HepG2 (cell line): Measurements from ENCODE around the gene ABT1. TPM values are rescaled to one million over a fixed set of nuclear protein-coding genes. Genes with fewer than 3 reads are reported as not detected.

Source experiments
- KDM2A ChIP-seq: sonication (generic); formaldehyde crosslinking; IDR thresholded peaks from 2 replicates; pipeline ENCODE4 v1.4.0; 2020; ENCODE audit warnings: low read depth, missing genetic modification reagents, borderline replicate concordance
- MAFK ChIP-seq, 2 experiments: IDR thresholded peaks in 1 of 2; conservative IDR thresholded peaks in 1 of 2; 2 replicates each; pipeline ENCODE4 v1.6.1; 2011; ENCODE audit warnings: improper control_type of control experiment in 2 of 2, low read length in 2 of 2
- MZF1 ChIP-seq: sonication (generic); formaldehyde crosslinking; IDR thresholded peaks from 2 replicates; pipeline ENCODE4 v1.8.1; 2023; ENCODE audit warnings: mild to moderate bottlenecking, missing genetic modification reagents, borderline replicate concordance
- NKX3-1 ChIP-seq: sonication (generic); formaldehyde crosslinking; IDR thresholded peaks from 2 replicates; pipeline ENCODE4 v1.5.0; 2020; ENCODE audit warnings: missing genetic modification reagents
- TBX3 ChIP-seq: fragments of 450-650 bp; IDR thresholded peaks from 2 replicates; pipeline ENCODE4 v1.6.1; 2017; ENCODE audit warnings: antibody characterized with exemption, mild to moderate bottlenecking, inconsistent platforms, borderline replicate concordance
- ZBTB20 ChIP-seq: sonication (generic); formaldehyde crosslinking; IDR thresholded peaks from 2 replicates; pipeline ENCODE4 v1.8.1; 2023; ENCODE audit warnings: missing genetic modification reagents, low read depth, mild to moderate bottlenecking, borderline replicate concordance
- ZFP37 ChIP-seq: sonication (generic); formaldehyde crosslinking; IDR thresholded peaks from 2 replicates; pipeline ENCODE4 v1.4.0; 2020; ENCODE audit warnings: missing genetic modification reagents, borderline replicate concordance
- ZNF121 ChIP-seq: sonication (generic); formaldehyde crosslinking; IDR thresholded peaks from 2 replicates; pipeline ENCODE4 v1.5.0; 2020; ENCODE audit warnings: mild to moderate bottlenecking, missing genetic modification reagents
- ZNF614 ChIP-seq: IDR thresholded peaks from 2 replicates; pipeline ENCODE4 v1.6.1; 2018; ENCODE audit warnings: missing biosample characterization, missing genetic modification reagents, inconsistent platforms, borderline replicate concordance
- ZNF782 ChIP-seq: sonication (generic); formaldehyde crosslinking; IDR thresholded peaks from 2 replicates; pipeline ENCODE4 v1.4.0; 2020; ENCODE audit warnings: missing genetic modification reagents, mild to moderate bottlenecking, borderline replicate concordance
- polyA plus RNA-seq, 8 experiments: library from polyadenylated mRNA; depleted of rRNA in 3 of 8; stranded (reverse) in 7 of 8; unstranded in 1 of 8; fragments of >200 nt; fragmentation: Illumina TruSeq in 4 of 8; extraction: Trizol in 4 of 8; gene quantifications; 2 replicates each; pipeline versions ENCODE4 v1.2.1 to v1.2.3, GENCODE V29; 2011 to 2016; ENCODE audit warnings: low read depth in 4 of 8, missing spikeins in 1 of 8, mixed read lengths in 1 of 8; ENCODE audit not compliant: insufficient read depth in 1 of 8
- total RNA-seq, 5 experiments: library from RNA; depleted of rRNA; stranded (reverse); fragments of >200 nt; fragmentation: Illumina TruSeq; extraction: Trizol; gene quantifications; 2 replicates each; pipeline ENCODE4 v1.2.3, GENCODE V29; 2016; ENCODE audit warnings: low read depth in 1 of 5
- TF ChIP-seq, protein P1 (sequence below): sonication (generic); formaldehyde crosslinking; IDR thresholded peaks from 2 replicates; pipeline ENCODE4 v1.8.0; 2022; ENCODE audit warnings: missing genetic modification reagents, low read depth, mild to moderate bottlenecking, borderline replicate concordance
- TF ChIP-seq, protein P2 (sequence below): IDR thresholded peaks from 2 replicates; pipeline ENCODE4 v1.6.1; 2016; ENCODE audit warnings: mild to moderate bottlenecking, missing biosample characterization, missing genetic modification reagents
- TF ChIP-seq, protein P3 (sequence below), 2 experiments: fragments of 450-650 bp in 1 of 2; sonication (generic) in 1 of 2; formaldehyde crosslinking in 1 of 2; IDR thresholded peaks; 2 replicates each; pipeline versions ENCODE4 v1.6.1 to v1.8.0; 2016 to 2022; ENCODE audit warnings: antibody characterized with exemption in 1 of 2, mild to moderate bottlenecking in 1 of 2, missing genetic modification reagents in 1 of 2
- TF ChIP-seq, protein P4 (sequence below): sonication (generic); formaldehyde crosslinking; IDR thresholded peaks from 2 replicates; pipeline ENCODE4 v1.4.0; 2020; ENCODE audit warnings: mild to moderate bottlenecking, missing genetic modification reagents

Gene ABT1
- total and polyA plus RNA-seq, 2 of the 13 experiments (the other 11 are each of a cell fraction or from before 2014, with no cell fraction given), result 38.4 TPM

DNA sequence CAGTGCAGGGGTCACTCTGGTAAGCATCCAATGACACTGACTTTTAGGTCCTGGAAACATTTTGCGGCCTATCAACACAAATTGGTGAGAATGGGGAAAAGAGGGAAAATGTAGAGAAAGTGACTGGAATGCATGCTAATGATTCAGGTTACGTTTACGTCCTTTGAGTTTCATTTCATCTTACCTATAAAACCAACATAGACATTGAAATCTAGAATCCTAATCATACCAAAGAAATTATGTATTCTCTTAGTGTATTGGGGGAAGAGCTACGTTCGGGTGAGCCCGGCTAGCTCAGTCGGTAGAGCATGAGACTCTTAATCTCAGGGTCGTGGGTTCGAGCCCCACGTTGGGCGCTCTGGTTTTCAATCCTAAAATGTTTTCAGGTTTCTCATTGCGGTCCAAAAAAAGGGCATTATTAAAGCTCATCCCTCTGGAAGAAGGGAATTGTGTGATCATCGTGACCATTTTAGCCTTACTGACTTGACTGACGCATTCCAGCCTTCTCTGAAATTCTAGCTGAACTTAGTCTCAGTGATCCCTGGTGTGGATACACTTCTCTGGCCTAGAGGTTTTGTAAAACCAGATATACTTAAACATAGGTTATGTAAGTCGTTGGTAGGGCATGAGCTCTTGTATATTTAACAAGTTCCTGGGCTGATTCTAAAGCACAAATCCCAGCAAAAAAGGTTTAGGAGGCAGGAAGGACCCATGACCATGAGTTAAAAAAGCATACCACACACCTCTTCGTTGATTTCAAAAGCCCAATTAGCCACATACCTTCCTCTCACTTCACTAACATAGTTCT, 40.3 kb upstream of the ABT1 start (continued):
- TF ChIP-seq, protein P1, sequence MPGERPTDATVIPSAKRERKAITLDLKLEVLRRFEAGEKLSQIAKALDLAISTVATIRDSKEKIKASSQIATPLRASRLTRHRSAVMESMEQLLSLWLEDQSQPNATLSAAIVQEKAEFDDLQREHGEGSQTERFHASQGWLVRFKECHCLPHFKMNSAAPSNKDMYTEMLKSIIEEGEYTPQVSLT (CRISPR knock-in tag), result peak; percentile 50; the same call in 1 of the 2 replicates
- peak; percentile 22; the same call in 1 of the 2 replicates for TF ChIP-seq ZNF782 (CRISPR knock-in tag)
- TF ChIP-seq MZF1 (CRISPR knock-in tag), result no peak
- peak; percentile 89 for TF ChIP-seq NKX3-1
- TF ChIP-seq ZNF614 (CRISPR knock-in tag), result peak; percentile 89
- TF ChIP-seq, protein P2, sequence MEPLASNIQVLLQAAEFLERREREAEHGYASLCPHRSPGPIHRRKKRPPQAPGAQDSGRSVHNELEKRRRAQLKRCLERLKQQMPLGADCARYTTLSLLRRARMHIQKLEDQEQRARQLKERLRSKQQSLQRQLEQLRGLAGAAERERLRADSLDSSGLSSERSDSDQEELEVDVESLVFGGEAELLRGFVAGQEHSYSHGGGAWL (CRISPR knock-in tag), result no peak; the same call in 1 of the 2 replicates
- TF ChIP-seq KDM2A (CRISPR knock-in tag), result peak; percentile 85
- TF ChIP-seq ZFP37, result no peak
- no peak for TF ChIP-seq ZBTB20
- no peak for TF ChIP-seq ZNF121 (CRISPR knock-in tag)
- TF ChIP-seq, protein P3, sequence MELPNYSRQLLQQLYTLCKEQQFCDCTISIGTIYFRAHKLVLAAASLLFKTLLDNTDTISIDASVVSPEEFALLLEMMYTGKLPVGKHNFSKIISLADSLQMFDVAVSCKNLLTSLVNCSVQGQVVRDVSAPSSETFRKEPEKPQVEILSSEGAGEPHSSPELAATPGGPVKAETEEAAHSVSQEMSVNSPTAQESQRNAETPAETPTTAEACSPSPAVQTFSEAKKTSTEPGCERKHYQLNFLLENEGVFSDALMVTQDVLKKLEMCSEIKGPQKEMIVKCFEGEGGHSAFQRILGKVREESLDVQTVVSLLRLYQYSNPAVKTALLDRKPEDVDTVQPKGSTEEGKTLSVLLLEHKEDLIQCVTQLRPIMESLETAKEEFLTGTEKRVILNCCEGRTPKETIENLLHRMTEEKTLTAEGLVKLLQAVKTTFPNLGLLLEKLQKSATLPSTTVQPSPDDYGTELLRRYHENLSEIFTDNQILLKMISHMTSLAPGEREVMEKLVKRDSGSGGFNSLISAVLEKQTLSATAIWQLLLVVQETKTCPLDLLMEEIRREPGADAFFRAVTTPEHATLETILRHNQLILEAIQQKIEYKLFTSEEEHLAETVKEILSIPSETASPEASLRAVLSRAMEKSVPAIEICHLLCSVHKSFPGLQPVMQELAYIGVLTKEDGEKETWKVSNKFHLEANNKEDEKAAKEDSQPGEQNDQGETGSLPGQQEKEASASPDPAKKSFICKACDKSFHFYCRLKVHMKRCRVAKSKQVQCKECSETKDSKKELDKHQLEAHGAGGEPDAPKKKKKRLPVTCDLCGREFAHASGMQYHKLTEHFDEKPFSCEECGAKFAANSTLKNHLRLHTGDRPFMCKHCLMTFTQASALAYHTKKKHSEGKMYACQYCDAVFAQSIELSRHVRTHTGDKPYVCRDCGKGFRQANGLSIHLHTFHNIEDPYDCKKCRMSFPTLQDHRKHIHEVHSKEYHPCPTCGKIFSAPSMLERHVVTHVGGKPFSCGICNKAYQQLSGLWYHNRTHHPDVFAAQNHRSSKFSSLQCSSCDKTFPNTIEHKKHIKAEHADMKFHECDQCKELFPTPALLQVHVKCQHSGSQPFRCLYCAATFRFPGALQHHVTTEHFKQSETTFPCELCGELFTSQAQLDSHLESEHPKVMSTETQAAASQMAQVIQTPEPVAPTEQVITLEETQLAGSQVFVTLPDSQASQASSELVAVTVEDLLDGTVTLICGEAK (IDR thresholded peaks at IDR 0.05), result no peak
- TF ChIP-seq, protein P3 (CRISPR knock-in tag; IDR thresholded peaks at IDR 0.05), result no peak; the same call in 1 of the 2 replicates
- 0 out of 4 replicates have a peak, but pooled peaks of 1 of the 2 experiments have one; percentile 8 for TF ChIP-seq MAFK (conservative IDR thresholded peaks at IDR 0.05 in 1 of 2, IDR thresholded peaks at IDR 0.05 in 1 of 2; ENCODE audit: low read length in 2 of 2)
- TF ChIP-seq, protein P4, sequence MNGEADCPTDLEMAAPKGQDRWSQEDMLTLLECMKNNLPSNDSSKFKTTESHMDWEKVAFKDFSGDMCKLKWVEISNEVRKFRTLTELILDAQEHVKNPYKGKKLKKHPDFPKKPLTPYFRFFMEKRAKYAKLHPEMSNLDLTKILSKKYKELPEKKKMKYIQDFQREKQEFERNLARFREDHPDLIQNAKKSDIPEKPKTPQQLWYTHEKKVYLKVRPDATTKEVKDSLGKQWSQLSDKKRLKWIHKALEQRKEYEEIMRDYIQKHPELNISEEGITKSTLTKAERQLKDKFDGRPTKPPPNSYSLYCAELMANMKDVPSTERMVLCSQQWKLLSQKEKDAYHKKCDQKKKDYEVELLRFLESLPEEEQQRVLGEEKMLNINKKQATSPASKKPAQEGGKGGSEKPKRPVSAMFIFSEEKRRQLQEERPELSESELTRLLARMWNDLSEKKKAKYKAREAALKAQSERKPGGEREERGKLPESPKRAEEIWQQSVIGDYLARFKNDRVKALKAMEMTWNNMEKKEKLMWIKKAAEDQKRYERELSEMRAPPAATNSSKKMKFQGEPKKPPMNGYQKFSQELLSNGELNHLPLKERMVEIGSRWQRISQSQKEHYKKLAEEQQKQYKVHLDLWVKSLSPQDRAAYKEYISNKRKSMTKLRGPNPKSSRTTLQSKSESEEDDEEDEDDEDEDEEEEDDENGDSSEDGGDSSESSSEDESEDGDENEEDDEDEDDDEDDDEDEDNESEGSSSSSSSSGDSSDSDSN, result peak; percentile 37; the same call in 1 of the 2 replicates
- peak; percentile 24; the same call in 1 of the 2 replicates for TF ChIP-seq TBX3
